ENCODE results near the gene SLC8B1.

Gene SLC8B1

GRCh38 chr12:113269257-113269943 is 65.5 kb downstream of the SLC8B1 start:
- Histone ChIP-seq H2AFZ (ENCODE audit: low read depth, low read length) (no peak overlapping the region), H3K9ac (ENCODE audit: low read length) (no peak overlapping the region), H3K4me1 (ENCODE audit: low read length) (peaks cover 11% of the 10 kb centered on the region), H3K4me3 (ENCODE audit: low read length) (no peak overlapping the region), H3K27me3 (ENCODE audit: low read depth, low read length) (no peaks in the 10 kb centered on the region), H3K27ac (ENCODE audit: low read length) (no peak overlapping the region), H3K79me2 (ENCODE audit: low read length) (no peaks in the 10 kb centered on the region), H3K36me3 (replicated peaks; ENCODE audit: low read depth, low read length) (peaks cover 22% of the 10 kb centered on the region), H4K20me1 (ENCODE audit: insufficient read depth, low read length) (no peaks in the 10 kb centered on the region), H3K4me2 (ENCODE audit: low read length) (no peak overlapping the region), H3K9me3 (ENCODE audit: insufficient read depth, low read length) (no peaks in the 10 kb centered on the region)
- no peak for TF ChIP-seq CTCF (IDR thresholded peaks at IDR 0.05; ENCODE audit: low read depth, low read length)
- TF ChIP-seq EZH2phosphoT487 (IDR thresholded peaks at IDR 0.05; ENCODE audit: low read depth), result no peak

GRCh38 chr12:113268621-113269020 is 66.3 kb downstream of the SLC8B1 start:
- H3K36me3 ChIP-seq (replicated peaks; ENCODE audit: low read depth, low read length), result peaks cover 25% of the 10 kb centered on the region
- H2AFZ ChIP-seq (ENCODE audit: low read depth, low read length), result no peak overlapping the region
- H3K27ac ChIP-seq (ENCODE audit: low read length), result no peak overlapping the region
- H3K9me3 ChIP-seq (ENCODE audit: insufficient read depth, low read length), result no peaks in the 10 kb centered on the region
- TF ChIP-seq CTCF (IDR thresholded peaks at IDR 0.05; ENCODE audit: low read depth, low read length) (no peak), EZH2phosphoT487 (IDR thresholded peaks at IDR 0.05; ENCODE audit: low read depth) (no peak)
- no peak overlapping the region for H3K4me2 ChIP-seq (ENCODE audit: low read length)
- no peaks in the 10 kb centered on the region for H3K79me2 ChIP-seq (ENCODE audit: low read length)
- no peaks in the 10 kb centered on the region for H3K27me3 ChIP-seq (ENCODE audit: low read depth, low read length)
- no peak overlapping the region for H3K4me3 ChIP-seq (ENCODE audit: low read length)
- H3K9ac ChIP-seq (ENCODE audit: low read length), result no peak overlapping the region
- no peaks in the 10 kb centered on the region for H4K20me1 ChIP-seq (ENCODE audit: insufficient read depth, low read length)
- H3K4me1 ChIP-seq (ENCODE audit: low read length), result peaks cover 11% of the 10 kb centered on the region

GRCh38 chr12:113268136-113268535 is 66.8 kb downstream of the SLC8B1 start:
- H3K27ac ChIP-seq (ENCODE audit: low read length), result no peak overlapping the region
- H3K79me2 ChIP-seq (ENCODE audit: low read length), result no peaks in the 10 kb centered on the region
- H3K36me3 ChIP-seq (replicated peaks; ENCODE audit: low read depth, low read length), result peaks cover 21% of the 10 kb centered on the region
- TF ChIP-seq CTCF (IDR thresholded peaks at IDR 0.05; ENCODE audit: low read depth, low read length) (no peak), EZH2phosphoT487 (IDR thresholded peaks at IDR 0.05; ENCODE audit: low read depth) (no peak)
- peaks cover 11% of the 10 kb centered on the region for H3K4me1 ChIP-seq (ENCODE audit: low read length)
- H3K9ac ChIP-seq (ENCODE audit: low read length), result no peak overlapping the region
- no peaks in the 10 kb centered on the region for H4K20me1 ChIP-seq (ENCODE audit: insufficient read depth, low read length)
- no peaks in the 10 kb centered on the region for H3K9me3 ChIP-seq (ENCODE audit: insufficient read depth, low read length)
- H2AFZ ChIP-seq (ENCODE audit: low read depth, low read length), result no peak overlapping the region
- H3K4me3 ChIP-seq (ENCODE audit: low read length), result no peak overlapping the region
- no peak overlapping the region for H3K4me2 ChIP-seq (ENCODE audit: low read length)
- H3K27me3 ChIP-seq (ENCODE audit: low read depth, low read length), result no peaks in the 10 kb centered on the region

- no peaks in the 10 kb centered on the region for H3K9me3 ChIP-seq (ENCODE audit: insufficient read depth, low read length)
- TF ChIP-seq CTCF (IDR thresholded peaks at IDR 0.05; ENCODE audit: low read depth, low read length) (no peak), EZH2phosphoT487 (IDR thresholded peaks at IDR 0.05; ENCODE audit: low read depth) (no peak)
- no peak overlapping the region for H3K9ac ChIP-seq (ENCODE audit: low read length)
- H3K79me2 ChIP-seq (ENCODE audit: low read length), result no peaks in the 10 kb centered on the region
- no peak overlapping the region for H3K27ac ChIP-seq (ENCODE audit: low read length)
- no peak overlapping the region for H3K4me2 ChIP-seq (ENCODE audit: low read length)
- no peak overlapping the region for H2AFZ ChIP-seq (ENCODE audit: low read depth, low read length)
- H3K4me3 ChIP-seq (ENCODE audit: low read length), result no peak overlapping the region
- peaks cover 21% of the 10 kb centered on the region for H3K36me3 ChIP-seq (replicated peaks; ENCODE audit: low read depth, low read length)
- no peaks in the 10 kb centered on the region for H3K27me3 ChIP-seq (ENCODE audit: low read depth, low read length)
- peaks cover 11% of the 10 kb centered on the region for H3K4me1 ChIP-seq (ENCODE audit: low read length)
- H4K20me1 ChIP-seq (ENCODE audit: insufficient read depth, low read length), result no peaks in the 10 kb centered on the region
These were observed 67.3 kb downstream of the SLC8B1 start for GRCh38 chr12:113267621-113268020.
